Left hindlimb (tissue), 1 donor: ENCODE measurements around the gene GPR55.

Experiments used
- DNase-seq: peaks from one replicate; pipeline ENCODE4 v3.0.0-alpha.2; 2018

The GPR55 gene

GRCh38 chr2:230914886-230915285 is 10.2 kb downstream of the GPR55 start:
- no peak for DNase-seq

GRCh38 chr2:230913406-230914143 is 11.5 kb downstream of the GPR55 start:
- no peak for DNase-seq

GRCh38 chr2:230912724-230913123 is 12.3 kb downstream of the GPR55 start:
- DNase-seq, result no peak

- DNase-seq, result no peak
Measured at GRCh38 chr2:230912046-230912445, 13.0 kb downstream of the GPR55 start.

DNA sequence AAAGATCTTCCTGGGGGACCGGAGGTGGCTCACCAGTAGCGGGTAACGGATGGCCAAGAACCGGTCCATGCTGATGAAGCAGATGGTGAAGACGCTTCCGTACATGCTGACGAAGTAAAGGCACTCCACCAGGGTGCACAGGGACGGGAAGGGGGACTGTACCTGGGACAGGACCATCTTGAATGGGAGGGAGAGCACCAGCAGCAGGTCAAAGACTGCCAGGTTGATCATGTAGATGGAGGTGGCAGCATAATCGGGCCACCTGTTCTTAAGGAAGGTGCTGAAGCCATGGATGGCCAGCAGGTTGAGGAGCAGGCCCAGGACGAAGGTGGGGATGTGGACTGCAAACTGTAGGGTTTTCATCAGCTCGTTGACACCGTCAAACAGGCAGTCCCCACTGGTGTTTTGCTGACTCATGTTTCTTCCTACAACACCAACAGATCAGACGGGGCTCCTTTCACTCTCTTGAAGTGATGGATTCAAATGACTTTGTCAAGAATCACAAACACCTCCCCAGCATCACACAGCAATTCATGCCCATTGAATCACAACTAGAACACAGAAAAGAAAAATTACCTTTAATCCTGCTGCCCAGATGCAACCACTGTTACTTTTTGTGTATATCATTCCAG is 14.4 kb downstream of the GPR55 start:
- no peak for DNase-seq

GRCh38 chr2:230909841-230910545 is 15.0 kb downstream of the GPR55 start:
- DNase-seq, result no peak

DNA sequence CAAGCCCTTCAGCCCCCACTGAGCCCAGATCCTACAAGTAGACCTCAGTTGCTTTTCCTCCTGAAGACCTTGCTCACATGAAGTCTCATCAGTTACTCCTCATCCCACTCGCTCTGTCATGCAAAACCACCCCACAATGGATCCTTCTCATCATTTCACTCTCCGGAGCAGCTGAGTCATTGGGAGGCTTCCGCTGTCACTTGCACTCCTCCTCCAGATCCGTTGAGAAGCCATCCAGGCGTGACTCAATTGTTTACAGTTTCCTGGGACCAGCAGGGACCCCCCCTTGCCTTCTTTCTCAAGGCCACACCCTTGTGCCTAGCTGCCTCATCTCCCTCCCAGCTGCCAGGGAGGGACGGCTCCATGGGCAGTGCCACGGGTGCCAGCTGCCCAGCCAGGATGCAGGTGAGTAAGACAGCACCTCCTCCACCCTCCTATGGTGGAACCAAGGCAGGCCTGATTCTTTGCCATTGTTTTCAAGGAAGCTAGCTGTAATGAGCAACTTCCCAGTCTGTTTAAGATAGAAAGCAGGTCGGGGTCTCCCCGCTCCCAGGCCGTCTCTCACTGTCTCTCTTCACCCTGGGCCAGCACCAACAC is 16.3 kb downstream of the GPR55 start:
- no peak for DNase-seq

- no peak for DNase-seq
Measured at GRCh38 chr2:230908092-230908594, 16.9 kb downstream of the GPR55 start.

DNA sequence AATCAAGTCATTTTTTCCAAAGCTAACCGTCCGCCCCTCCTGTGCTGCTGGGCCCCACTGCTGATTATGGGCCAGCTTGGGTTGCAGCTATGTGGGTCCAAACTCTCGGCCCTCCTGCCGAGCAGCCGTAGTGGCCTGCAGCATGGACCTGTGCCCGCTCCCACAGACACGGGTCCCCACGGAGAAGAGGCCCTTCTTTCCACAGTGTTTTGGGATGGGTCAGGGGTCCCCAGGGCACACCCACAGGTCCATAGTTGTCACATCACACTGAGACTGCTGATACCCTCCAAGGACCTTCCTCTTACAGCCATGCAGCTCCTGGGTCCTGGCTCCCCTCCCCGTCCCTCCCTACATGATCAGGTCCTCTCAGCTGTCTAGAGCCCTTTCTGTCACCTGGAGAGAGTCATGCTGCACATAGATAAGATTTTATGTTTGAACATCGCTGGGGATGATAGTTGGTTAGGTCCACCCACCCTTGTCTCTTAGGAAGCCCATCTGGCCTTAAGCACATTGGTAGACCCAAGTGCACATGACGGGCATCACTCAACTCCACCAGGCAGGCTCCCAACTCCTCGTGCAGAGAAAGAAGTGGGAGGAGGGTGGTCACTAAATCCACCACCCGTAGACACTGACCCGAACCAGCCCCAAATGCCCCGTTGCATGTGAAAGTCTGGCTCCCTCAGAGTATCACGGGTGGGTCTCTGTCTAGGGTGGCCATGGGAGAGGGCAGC is 17.5 kb downstream of the GPR55 start:
- DNase-seq, result no peak

- DNase-seq, result no peak
Measured at GRCh38 chr2:230906471-230907230, 18.4 kb downstream of the GPR55 start.

- no peak for DNase-seq
Measured at GRCh38 chr2:230905448-230906421, 19.3 kb downstream of the GPR55 start.

- DNase-seq, result no peak
Measured at GRCh38 chr2:230904856-230905447, 20.1 kb downstream of the GPR55 start.

DNA sequence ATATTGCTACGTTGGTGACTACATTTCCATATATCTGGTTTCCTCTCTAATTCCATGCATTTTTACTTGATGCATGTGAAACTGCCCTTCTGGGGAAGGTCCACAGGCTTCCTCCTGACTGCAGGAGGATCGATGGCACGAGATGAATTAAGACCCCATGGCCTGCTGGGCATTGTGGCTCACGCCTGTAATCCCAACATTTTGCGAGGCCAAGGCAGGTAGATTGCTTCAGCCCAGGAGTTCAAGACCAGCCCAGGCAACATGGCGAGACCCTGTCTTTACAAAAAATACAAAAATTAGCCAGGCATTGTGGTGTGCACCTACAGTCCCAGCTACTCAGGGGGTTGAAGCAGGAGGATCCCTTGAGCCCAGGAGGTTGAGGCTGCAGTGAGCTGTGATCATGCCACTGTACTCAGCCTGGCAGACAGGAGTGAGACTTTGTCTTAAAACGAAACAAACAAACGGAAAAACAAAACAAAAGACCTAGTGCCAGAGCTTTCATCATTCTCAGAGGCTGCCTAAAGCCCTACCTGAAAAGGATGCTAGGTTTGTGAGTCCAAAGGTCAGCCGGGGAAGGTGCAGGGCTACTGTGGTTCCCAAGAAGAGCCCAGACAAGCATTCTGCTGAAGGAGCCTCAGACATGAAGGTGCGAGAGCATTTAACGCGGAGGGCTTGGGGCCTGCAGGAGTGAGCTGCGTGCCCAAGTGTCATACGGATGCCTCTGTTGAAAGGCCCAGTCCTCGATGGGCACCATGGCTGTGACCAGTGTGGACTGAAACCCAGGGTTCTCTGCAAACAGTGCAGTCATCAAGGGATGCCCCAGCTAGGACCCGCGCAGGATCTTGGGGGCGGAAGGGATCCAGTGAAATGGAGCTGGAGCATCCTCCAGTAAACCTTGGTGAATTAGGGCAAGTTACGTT is 21.6 kb downstream of the GPR55 start:
- DNase-seq, result no peak

DNA sequence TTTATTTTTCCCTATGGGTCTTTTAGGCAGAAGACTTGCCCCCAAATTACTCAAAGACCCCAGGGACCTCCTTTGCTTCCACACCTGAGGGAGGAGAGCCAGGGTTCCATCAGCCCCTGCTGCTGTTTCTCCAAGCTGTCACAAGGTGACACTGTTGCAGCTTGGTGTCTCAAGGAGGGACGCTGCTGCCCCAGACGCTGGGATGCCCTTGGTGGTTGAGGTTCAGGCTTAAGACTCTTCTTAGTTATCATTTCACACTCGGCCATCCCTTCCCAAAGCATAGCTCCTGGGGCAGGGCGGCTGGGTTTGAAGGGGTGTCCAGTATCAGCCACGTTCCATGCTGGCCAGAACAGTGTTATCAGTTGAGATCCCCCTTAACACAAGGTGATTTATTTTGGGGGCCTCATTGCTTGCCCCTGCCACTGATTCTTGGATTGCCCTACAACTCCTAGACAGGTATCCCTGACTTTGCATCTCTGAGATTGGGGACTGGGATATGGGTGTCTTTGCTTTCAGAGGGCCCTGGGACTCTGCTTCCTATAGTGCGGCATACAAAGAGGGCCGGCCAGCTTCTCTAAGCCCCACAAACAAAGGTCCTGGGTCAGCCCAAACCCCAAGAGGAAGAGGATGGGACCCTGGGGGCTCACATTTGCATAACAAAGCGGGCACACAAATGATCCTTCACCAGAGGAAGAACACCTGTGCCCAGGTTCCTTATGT is 22.7 kb downstream of the GPR55 start:
- no peak for DNase-seq

DNA sequence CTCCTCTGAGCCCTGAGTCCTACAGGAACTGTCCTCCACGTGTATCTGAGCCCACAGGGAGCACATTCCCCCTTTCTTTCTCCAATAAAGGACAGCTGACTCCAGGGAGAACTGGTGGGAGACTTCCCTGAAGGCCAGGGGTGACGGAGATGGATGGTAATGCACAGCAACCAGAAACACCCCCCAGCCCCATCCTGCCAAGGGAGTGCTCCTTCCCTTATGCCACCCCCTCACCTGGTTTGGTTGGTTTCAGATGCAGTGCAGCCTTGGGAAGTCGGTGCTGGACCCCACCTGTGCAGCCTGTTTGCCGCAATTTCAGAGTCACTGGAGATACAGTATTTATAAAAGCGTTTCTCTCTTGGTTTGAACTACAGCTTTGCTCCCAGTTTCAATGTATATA is 24.0 kb downstream of the GPR55 start:
- DNase-seq, result no peak

DNA sequence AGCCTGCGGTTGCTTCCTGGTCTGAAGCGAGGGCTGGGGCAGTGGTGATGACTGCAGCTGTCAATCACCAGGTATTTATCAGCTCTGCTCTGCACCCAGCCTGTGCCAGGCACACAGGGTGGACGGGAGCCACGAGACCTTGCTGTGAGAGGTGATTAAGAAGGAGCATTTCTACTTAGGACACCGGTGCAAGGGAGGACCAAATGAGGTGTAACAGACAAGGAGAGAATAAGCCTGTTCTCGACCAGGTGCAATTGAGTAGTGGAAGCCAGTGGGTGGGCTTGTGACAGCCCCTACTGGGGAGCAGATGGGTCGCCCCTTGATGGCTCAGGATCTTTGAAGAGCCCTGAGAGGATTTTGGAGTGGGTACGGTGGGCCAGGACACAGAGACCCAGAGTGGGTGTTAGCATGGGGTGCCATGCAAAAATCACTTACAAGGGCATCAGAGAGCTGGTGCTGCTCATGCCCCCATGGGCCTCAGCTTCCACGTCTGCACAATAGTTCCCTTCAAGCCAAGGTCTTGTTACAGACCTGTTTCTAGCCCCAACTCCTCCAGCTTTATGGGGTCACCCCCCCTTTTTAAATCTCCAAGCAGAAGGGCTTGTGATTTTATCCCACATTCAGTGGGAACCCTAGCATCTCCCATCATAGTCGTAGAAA is 24.6 kb downstream of the GPR55 start:
- no peak for DNase-seq

GRCh38 chr2:230899786-230900185 is 25.3 kb downstream of the GPR55 start:
- no peak for DNase-seq

- DNase-seq, result no peak
Measured at GRCh38 chr2:230899287-230899686, 25.8 kb downstream of the GPR55 start.
